DND-41 (cell line): ENCODE measurements around the gene TRIAP1.
"Not testable (repeated sequence)": the region's sequence is repeated elsewhere in the genome, so short reads cannot be mapped to it uniquely, and the experiment has no call there.

Source experiments
- CTCF ChIP-seq: IDR thresholded peaks from 2 replicates; pipeline ENCODE4 v1.5.1; 2012; ENCODE audit warnings: borderline replicate concordance, low read length, moderate library complexity, mild to moderate bottlenecking; ENCODE audit not compliant: poor library complexity, severe bottlenecking; ENCODE audit errors: extremely low read depth
- EZH2 ChIP-seq: IDR thresholded peaks from 3 replicates; pipeline ENCODE4 v1.6.1; 2012; ENCODE audit warnings: borderline replicate concordance, low read depth, mild to moderate bottlenecking, moderate library complexity, low read length, inconsistent platforms; ENCODE audit not compliant: severe bottlenecking

- TF ChIP-seq CTCF, EZH2: not testable (repeated sequence)
Measured at GRCh38 chr12:120452524-120452923, 6.3 kb upstream of the TRIAP1 start.
